ENCODE data around the gene SUGP1.

DNA sequence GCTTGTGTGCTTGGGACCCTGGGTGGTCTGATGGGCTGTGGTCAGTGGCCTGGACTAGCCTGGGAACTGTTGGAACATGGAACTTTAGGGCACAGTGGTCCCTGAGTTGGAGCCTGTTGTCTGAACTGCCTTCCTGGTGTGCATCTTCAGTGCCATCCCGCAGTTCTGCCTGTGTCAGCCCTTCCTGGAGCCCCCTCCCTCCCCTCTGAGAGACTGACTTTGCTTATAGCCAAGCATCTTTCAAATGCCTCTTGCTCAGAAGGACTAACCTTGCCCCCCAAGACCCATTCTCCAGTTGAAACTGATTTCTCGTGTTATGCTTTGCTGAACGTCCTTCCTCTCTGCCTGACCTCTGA lies 14.7 kb upstream of the SUGP1 start:
- TF ChIP-seq, protein P1, sequence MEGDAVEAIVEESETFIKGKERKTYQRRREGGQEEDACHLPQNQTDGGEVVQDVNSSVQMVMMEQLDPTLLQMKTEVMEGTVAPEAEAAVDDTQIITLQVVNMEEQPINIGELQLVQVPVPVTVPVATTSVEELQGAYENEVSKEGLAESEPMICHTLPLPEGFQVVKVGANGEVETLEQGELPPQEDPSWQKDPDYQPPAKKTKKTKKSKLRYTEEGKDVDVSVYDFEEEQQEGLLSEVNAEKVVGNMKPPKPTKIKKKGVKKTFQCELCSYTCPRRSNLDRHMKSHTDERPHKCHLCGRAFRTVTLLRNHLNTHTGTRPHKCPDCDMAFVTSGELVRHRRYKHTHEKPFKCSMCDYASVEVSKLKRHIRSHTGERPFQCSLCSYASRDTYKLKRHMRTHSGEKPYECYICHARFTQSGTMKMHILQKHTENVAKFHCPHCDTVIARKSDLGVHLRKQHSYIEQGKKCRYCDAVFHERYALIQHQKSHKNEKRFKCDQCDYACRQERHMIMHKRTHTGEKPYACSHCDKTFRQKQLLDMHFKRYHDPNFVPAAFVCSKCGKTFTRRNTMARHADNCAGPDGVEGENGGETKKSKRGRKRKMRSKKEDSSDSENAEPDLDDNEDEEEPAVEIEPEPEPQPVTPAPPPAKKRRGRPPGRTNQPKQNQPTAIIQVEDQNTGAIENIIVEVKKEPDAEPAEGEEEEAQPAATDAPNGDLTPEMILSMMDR (conservative IDR thresholded peaks at IDR 0.05; ENCODE audit: low read length) = no peak
- TF ChIP-seq EZH2phosphoT487 (IDR thresholded peaks at IDR 0.05; ENCODE audit: borderline replicate concordance, low read depth, low read length) = no peak

Measured in OCI-LY7 (cell line).